22Rv1 (cell line): ENCODE data around the gene HDAC10.

Experiments used
- H3K27ac ChIP-seq: fragments of 450-650 bp; 2 replicates; pipeline ENCODE4 v1.5.1; 2017
- CTCF ChIP-seq: fragments of 450-650 bp; IDR thresholded peaks from 2 replicates; pipeline ENCODE4 v1.5.1; 2017; ENCODE audit warnings: mild to moderate bottlenecking
- ZFX ChIP-seq: fragments of 450-650 bp; IDR thresholded peaks from 2 replicates; pipeline ENCODE4 v1.6.1; 2017; ENCODE audit warnings: antibody characterized with exemption, borderline replicate concordance

The HDAC10 gene

GRCh38 chr22:50229370-50229769, 21.7 kb downstream of the HDAC10 start:
- H3K27ac ChIP-seq, result no peak overlapping the region
- TF ChIP-seq CTCF, result no peak
- TF ChIP-seq ZFX, result no peak

GRCh38 chr22:50228366-50228765, 22.7 kb downstream of the HDAC10 start:
- no peak for TF ChIP-seq CTCF
- no peak for TF ChIP-seq ZFX
- H3K27ac ChIP-seq, result no peak overlapping the region

GRCh38 chr22:50227579-50228215, 23.4 kb downstream of the HDAC10 start:
- TF ChIP-seq CTCF, result no peak
- no peak for TF ChIP-seq ZFX
- H3K27ac ChIP-seq, result no peak overlapping the region

- TF ChIP-seq ZFX, result no peak
- no peak overlapping the region for H3K27ac ChIP-seq
Observed at GRCh38 chr22:50226875-50227165, 24.2 kb downstream of the HDAC10 start.

GRCh38 chr22:50226063-50226874, 24.8 kb downstream of the HDAC10 start:
- TF ChIP-seq CTCF, result no peak
- no peak overlapping the region for H3K27ac ChIP-seq

- H3K27ac ChIP-seq, result no peak overlapping the region
- TF ChIP-seq ZFX, result no peak
- TF ChIP-seq CTCF, result no peak
Observed at GRCh38 chr22:50225200-50225969, 25.7 kb downstream of the HDAC10 start.

GRCh38 chr22:50224071-50224470, 27.0 kb downstream of the HDAC10 start:
- H3K27ac ChIP-seq, result no peak overlapping the region
- TF ChIP-seq CTCF, result no peak
- TF ChIP-seq ZFX, result no peak
